Endothelial cell of umbilical vein (primary cell): ENCODE measurements around the gene RIPK4.
A peak's percentile ranks its signal among the peaks of the same experiment; 100 is the strongest.

ENCODE experiments used
- EZH2 ChIP-seq: IDR thresholded peaks from 2 replicates; pipeline ENCODE4 v1.6.1; 2012; ENCODE audit warnings: borderline replicate concordance, low read depth, mild to moderate bottlenecking, moderate library complexity, low read length, inconsistent platforms; ENCODE audit not compliant: severe bottlenecking
- FOS ChIP-seq: IDR thresholded peaks from 2 replicates; pipeline ENCODE4 v1.6.1; 2011; ENCODE audit warnings: mild to moderate bottlenecking, low read length, moderate library complexity, borderline replicate concordance; ENCODE audit not compliant: insufficient read depth
- POLR2AphosphoS5 ChIP-seq: IDR thresholded peaks from 2 replicates; pipeline ENCODE4 v1.6.1; 2012; ENCODE audit warnings: low read depth, mild to moderate bottlenecking, control low read depth, low read length, moderate library complexity; ENCODE audit not compliant: insufficient read depth
- TF ChIP-seq, protein P1 (sequence below), 2 donors: IDR thresholded peaks; 1 replicate in 1 of 2; 2 replicates in 1 of 2; pipeline ENCODE4 v1.5.1; 2011; ENCODE audit warnings: low read length in 2 of 2, mild to moderate bottlenecking in 2 of 2, moderate library complexity in 2 of 2, control low read depth in 1 of 2, inconsistent platforms in 1 of 2, low read depth in 1 of 2; ENCODE audit not compliant: insufficient read depth in 1 of 2; ENCODE audit errors: extremely low read depth in 1 of 2

DNA sequence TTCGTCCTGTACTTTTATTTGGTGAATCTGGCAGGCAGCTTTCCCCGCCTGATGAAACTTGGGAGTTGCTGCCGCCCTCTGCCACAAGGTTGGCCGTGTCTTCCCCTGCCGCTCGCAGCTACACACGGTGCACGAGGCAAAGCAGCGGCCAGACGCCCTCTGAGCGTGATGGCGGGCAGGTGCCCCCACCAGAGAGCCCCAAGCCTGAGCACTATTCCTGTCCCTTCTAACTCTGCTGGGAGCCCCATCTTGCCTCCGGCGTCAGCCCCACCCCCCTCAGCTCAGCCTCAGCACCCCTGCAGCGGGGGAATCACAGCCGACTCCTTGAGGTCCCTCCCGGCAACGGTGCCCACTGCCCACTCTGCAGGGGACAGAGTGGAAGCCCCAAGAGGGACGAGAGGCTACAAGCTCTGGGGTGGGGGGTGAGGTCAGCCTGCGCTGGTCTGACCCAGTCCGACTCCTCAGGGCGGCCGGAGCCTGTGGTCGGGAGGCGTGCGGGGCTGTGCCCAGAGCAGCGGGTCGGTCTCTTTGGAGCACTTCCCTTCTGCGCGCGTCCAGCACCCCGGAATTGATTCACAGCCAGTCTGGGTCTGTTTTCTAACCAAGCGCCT, 41.3 kb downstream of the RIPK4 start:
- TF ChIP-seq EZH2 (peak; percentile 64), POLR2AphosphoS5 (no peak), FOS (no peak)
- TF ChIP-seq, protein P1, sequence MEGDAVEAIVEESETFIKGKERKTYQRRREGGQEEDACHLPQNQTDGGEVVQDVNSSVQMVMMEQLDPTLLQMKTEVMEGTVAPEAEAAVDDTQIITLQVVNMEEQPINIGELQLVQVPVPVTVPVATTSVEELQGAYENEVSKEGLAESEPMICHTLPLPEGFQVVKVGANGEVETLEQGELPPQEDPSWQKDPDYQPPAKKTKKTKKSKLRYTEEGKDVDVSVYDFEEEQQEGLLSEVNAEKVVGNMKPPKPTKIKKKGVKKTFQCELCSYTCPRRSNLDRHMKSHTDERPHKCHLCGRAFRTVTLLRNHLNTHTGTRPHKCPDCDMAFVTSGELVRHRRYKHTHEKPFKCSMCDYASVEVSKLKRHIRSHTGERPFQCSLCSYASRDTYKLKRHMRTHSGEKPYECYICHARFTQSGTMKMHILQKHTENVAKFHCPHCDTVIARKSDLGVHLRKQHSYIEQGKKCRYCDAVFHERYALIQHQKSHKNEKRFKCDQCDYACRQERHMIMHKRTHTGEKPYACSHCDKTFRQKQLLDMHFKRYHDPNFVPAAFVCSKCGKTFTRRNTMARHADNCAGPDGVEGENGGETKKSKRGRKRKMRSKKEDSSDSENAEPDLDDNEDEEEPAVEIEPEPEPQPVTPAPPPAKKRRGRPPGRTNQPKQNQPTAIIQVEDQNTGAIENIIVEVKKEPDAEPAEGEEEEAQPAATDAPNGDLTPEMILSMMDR (IDR thresholded peaks at IDR 0.05; ENCODE audit: extremely low read depth in 1 of 2, insufficient read depth in 1 of 2, low read depth in 1 of 2, low read length in 2 of 2), result no peak
